ENCODE data around the gene PSMD14.

Gene PSMD14

DNA sequence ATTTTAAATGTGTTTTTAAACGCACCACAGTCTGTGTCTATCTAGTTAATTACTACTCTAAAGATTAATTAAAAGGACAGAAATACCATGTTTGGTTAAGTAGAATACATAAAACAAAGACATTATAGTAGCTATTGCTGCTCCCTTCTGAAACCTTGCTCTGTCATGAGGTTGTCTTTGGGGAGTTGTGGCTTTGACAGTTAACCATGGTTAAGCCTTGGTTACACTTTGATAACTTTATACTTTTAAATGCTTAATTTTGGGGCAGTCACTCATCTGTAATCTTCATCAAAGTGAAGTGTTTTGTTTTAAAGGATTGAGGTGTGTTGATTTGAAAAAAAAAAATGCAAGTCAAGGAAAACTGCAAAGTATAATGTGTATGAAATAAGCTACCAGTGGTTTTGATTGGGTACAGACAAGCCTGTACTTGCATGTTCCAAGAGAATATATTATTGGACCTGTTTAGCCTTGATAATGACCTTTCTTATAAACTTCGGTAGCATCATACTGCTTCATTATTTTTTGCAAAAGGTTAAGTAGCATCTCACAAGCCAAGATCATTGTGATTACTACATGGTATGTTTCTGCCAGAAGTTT is 78.1 kb downstream of the PSMD14 start:
- DNase-seq: no peak

DNA sequence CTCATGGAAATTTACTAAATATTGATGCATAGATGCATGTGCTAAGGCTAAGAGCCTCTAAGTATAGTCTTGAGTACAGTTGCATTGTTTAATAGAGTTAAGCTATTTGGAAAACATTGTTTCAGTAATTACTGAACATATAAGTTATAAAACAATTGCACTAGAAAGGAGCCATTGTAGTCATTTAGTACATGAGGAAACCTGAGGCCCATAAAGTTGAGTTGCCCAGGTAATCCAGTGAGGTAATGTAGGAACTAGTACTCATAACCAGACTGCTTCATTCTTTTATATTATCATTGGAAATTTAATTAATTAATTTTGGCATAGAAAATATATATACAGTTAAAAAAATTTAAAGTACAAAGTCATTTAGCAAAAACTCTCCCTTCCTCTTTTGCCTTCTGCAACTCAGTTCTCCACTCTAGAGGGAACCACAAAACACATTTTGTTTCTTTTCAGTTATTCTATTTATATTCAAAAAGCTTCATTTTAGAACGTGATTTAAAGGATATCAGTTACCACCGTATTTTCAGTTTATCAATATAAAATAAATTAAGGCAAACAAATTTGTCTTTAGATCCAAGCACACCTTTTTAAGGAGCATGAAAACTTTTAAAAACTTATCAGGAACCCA is 80.0 kb downstream of the PSMD14 start:
- DNase-seq: no peak

DNA sequence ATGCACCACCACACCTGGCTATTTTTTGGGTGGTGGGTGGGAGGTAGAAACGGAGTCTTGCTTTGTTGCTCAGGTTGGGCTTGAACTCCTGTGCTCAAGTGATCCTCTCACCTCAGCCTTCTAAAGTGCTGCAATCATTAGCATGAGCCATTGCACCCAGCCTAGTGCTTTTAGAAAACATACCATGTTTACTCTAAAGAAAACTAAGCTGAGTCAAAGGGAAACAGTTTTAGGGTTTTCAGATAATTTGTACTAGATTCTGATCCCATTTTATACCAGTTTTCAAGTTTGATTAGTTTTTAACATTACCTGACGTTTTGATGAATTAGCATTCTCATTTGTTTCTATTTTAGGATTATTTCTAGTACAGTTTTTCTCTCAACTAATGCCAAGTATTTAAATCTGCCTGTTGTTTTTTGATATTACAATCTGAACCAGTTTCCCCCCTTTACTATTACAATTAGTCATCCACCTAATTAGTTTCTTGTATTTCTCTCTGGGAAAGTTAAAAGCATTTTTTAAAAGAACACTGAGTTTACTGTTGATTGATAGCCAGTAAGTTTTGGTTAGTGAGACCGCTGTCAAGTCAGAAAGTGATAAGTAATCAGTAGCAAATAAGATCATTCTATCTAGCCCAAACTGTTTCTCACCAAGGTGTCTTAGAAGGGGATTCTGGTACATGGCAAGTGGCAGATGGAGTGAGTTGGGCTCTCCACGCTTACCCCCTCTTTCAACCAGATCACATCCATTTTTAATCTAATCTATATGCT is 83.7 kb downstream of the PSMD14 start:
- DNase-seq: no peak

DNA sequence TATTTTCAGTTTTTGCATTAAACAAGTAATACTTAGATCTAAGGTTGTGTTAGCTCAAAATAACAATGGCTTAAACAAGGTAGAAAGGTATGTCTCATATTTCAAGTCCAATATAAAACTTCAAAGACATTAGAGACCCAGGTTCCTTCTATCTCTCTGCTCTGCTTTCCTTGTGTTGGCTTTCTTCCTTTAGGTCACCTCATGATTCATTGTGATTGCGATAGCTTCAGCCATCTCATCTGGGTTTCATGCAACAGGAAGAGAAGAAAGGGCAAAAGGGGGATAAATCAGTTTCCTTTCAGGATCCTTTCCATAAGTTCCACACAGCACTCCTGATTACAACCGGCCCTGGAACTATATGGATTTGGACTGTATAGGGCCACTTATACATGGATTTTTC is 91.9 kb downstream of the PSMD14 start:
- no peak for DNase-seq

DNA sequence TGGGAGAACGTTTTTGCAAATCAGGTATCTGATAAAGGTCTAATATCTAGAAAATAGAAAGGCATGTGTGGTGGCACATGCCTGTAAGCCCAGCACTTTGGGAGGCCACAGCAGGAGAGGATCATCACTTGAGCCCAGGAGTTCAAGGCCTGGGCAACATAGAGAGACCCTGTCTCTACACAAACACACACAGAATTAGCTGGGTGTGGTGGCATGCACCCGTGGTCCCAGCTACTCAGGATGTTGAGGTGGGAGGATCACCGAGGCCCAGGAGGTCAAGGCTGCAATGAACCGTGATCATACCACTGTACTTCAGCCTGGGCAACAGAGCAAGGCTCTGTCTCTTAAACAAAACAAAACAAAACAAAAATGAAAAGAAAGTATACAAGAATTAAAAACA is 94.1 kb downstream of the PSMD14 start:
- DNase-seq: no peak

DNA sequence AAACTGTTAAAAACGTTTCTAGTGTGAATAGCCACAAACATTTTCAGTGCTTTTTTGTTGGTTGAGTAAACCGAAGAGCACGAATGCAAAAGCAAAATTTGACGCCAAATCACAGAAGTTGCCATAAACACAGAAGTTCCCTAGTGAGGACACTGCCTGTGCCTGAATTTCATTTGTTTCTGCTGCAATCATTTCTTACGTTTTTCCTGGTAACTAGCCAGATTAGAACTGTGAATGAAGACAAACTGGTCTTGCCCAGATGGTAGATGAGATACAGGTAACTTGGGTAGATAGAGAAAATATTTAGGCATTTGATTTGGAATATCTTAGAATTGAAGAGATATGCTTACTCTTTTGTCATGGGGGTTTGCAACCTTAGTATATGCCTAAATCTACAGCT is 98.1 kb downstream of the PSMD14 start:
- DNase-seq: no peak

DNA sequence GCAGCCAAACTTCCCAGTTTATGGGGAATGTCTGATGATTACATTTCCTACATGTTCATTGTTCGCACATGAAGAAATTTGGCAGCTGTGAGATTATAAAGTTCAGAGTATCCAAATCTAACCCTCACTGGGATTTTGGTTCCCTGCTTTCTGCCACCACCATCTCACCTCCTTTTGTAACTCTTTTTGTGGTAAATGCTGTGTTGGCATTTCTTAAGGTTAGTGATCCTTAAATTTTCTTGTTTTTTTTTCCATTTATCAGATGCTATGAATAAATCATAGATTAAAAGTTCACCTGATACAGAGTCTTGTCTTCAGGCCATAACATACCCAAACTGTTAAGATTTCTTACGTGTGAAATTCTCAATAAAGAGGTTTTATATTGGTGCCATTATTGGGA is 99.4 kb downstream of the PSMD14 start:
- no peak for DNase-seq

DNA sequence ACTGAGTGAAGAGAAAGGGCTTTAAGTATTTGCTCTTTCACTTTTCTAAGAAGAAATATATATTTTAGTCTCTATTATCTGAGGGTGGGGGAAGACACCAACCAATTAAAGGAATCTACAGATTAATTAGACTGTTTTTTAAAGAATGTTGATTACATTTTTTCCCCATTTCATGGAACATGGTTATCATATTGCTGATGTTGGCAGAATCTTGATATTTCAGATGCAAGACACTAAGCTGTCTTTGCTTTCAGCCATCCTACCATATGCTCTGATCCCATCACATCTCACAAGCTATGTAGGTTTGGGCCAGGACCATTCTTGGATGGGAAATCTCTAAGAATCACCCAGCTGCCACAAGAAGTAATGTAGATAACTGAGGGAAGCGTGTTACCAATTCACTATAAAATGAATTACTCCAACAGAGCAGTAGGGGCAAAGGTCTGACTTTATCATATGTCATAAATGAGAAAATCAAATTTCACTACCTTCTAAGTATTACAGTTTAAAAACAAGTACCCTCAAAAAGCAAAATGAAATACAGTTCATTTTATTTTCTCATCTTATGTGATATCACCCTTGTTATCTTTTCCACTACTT is 101.2 kb downstream of the PSMD14 start:
- no peak for DNase-seq

DNA sequence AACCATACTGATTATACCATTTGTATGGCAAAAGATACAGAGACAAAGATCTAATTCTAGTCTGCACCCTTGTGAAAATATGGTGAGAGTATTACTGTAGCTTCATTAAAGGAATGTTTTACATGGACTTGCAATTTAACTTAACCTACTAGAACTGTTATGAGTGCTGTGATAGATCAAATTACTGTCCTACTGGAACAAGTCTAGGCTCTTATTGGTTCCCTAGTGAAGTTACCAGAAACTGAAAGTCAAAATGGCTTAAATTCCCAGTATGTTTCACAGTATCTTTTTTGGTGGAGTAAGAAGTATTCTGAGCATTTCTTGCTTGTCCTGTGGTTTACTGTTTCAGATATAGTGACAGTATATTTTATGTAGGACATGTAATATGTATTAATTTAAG is 104.1 kb downstream of the PSMD14 start:
- DNase-seq: no peak

DNA sequence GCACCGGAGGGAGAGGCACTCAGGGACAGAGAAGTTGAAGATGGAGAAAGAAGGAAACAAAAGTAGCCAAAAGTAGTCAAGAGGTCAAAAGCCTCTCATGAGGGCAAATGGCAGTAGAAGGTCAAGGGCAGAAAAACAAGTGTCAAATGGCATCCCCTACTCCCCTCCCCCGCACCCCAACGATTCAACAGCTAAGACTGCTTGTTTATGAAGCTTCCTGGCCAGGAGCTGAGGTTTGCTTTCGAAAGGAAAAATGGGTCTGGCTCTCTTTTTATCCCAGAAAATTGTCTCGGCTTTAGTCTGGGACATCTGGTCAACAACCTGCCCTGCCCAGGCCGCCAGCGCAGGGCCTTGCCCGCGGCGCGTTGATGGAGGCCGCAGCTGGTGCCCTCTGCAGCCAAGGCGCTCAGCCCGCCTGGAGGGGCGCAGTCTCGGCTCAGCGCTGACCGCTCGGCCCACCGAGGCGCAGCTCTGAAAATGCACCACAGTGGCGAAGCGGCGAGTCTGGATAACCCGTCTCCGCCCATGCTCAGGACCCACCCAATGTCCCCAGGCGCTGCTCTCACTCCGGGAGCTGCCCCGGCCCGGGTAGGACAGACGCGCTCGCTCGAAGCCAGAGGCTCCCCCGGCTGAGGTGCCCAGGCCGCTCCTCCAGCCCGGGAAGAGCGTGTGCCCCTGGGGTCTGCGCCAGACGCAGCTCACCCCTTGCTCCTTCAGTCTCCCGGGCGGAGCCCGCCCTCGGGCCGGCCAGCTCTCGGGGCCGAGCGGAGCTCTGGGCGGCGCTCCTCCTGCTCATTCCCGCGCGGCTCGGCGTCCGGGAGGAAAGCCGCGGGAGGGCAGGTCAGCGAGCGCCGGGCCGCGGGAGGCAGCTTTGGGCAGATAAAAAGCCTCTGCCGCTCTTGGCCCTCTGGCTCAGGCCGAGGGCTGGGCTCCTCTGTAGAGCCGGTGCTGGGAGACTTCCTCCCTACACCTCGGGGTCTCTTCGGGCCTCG is 106.1 kb downstream of the PSMD14 start:
- DNase-seq: no peak

DNA sequence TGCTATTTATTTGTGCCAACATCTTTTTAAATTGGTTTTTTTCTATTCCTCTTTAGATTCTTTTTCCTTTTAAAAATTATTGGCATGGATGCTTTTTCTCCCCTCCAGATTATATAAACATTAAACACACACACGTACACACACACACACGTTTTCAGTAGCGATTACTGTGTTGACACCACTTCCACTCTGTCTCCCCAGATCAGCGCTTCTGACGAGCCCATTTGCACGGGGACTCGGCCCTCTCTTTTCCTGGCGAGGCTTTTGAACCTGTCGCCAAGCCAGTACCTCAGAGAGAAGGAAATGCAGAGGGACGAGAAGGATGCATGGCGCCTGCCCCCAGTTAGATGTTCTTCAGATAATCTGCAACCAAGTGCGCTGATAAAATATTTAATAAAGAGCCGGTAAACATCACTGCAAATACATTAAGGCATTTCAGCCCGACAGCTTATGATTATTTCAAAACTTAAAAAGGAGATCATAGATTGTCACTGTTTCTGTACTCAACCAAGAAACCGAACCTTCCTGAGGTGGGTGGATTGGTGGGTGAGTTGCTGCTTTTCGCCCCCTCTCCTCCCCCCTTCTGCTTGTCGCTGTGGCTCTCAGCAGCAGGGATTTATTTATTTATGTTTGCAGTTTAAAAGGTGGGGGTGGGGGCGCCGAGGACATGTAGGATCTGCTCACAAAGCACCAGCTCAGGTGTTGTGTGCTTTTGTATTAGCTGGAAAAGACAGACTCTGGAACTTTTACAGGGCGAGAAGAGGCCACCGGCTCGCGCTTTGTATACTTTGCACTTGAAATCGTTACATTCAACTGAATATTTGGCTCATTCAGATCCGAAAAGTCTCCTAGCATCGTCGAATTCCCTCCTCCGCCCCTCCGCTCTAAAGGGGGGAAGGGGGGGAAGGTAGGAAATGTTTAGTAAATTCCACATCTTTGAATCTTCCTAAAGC is 107.1 kb downstream of the PSMD14 start:
- no peak for DNase-seq

DNA sequence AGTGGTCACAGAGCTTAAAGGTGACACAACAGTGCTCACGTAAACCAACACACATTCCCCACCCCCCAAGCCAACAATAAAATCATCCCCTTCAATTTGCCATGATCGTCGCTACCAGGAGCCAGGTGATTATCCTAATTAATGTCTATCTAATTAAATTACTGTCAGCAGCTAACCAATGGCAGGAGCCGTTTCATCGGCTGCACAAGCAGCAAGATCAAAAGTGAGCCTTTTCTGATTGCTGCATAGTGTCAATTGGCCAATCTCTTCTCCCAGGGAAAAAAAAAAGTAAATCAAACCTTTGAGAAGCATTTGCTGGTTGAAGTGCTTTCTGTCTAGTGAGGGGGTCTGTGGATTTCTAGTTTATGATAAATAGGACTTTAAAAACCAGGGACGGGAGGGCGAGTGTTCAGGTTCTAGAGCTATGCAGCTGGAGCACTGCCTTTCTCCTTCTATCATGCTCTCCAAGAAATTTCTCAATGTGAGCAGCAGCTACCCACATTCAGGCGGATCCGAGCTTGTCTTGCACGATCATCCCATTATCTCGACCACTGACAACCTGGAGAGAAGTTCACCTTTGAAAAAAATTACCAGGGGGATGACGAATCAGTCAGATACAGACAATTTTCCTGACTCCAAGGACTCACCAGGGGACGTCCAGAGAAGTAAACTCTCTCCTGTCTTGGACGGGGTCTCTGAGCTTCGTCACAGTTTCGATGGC is 107.9 kb downstream of the PSMD14 start, which contains the start of gene TBR1:
Gene TBR1 (plus strand): TSS at position 311 of the 721 bp plus-strand sequence. CDS start 114 bp downstream, at position 425.
- no peak for DNase-seq

DNA sequence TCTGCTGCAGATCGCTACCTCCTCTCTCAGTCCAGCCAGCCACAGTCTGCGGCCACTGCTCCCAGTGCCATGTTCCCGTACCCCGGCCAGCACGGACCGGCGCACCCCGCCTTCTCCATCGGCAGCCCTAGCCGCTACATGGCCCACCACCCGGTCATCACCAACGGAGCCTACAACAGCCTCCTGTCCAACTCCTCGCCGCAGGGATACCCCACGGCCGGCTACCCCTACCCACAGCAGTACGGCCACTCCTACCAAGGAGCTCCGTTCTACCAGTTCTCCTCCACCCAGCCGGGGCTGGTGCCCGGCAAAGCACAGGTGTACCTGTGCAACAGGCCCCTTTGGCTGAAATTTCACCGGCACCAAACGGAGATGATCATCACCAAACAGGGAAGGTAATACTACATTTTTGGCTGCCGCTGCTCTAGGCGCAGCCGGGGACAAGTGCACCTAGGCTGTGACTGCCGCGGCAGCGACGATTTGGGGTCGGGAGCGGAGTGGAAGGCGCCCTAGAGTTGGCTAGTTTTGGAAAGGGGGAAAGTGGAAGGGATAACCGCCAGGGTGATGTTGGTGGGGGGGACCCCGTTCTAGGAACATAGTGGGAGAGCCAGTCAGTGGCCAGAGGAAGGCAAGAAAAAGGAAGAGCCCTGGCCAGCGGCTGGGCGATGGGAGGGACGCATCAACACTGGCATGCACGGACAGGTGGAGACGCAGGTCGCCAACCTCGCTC is 108.6 kb downstream of the PSMD14 start:
- no peak for DNase-seq

DNA sequence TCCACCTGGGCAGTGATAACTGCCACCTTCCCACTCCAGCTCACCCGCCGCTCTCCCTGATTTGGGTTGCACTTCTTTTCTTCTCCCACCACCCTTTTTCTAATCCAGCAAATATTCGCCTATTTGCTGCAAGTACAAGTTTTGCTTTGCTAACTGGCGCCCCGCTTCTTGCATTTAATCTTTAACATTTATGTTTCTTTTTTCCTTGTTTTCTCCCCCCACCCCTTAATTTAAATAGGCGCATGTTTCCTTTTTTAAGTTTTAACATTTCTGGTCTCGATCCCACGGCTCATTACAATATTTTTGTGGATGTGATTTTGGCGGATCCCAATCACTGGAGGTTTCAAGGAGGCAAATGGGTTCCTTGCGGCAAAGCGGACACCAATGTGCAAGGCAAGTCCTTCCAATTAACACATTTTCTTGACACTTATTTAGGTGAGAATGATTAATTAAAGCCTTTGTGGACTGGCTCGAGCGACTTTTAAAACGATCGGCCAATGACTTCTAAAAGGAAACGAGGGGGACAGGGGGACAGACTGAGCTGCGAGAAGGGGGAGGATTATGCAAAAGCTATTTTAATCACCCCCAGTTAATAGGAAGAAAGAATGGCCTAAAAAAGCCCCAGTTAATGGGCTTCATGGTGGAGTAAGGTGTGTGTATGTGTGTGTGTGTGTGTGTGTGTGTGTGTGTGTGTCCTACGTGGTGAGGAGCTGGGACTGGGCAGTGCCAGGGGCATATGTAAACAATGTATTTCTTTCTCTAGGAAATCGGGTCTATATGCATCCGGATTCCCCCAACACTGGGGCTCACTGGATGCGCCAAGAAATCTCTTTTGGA is 109.4 kb downstream of the PSMD14 start:
- no peak for DNase-seq

DNA sequence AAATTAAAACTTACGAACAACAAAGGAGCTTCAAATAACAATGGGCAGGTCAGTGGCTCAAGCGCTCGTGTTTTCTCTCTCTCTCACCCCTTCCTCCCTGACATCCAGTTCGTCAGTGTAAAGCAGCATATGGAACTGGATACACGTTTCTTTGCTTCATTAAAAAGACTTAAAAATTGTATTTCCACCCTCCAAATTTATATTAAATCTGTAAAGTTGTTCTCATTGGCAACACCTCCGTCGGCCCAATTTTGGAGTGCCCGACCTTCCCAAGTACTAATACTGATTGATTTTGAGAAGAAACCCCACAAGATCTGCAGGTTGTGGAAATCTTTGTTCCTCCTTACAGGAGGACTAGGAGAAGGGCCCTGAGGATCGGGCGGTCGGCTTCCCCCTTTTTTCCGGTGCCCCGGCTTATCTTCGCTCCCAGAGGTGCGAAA is 110.1 kb downstream of the PSMD14 start:
- no peak for DNase-seq

DNA sequence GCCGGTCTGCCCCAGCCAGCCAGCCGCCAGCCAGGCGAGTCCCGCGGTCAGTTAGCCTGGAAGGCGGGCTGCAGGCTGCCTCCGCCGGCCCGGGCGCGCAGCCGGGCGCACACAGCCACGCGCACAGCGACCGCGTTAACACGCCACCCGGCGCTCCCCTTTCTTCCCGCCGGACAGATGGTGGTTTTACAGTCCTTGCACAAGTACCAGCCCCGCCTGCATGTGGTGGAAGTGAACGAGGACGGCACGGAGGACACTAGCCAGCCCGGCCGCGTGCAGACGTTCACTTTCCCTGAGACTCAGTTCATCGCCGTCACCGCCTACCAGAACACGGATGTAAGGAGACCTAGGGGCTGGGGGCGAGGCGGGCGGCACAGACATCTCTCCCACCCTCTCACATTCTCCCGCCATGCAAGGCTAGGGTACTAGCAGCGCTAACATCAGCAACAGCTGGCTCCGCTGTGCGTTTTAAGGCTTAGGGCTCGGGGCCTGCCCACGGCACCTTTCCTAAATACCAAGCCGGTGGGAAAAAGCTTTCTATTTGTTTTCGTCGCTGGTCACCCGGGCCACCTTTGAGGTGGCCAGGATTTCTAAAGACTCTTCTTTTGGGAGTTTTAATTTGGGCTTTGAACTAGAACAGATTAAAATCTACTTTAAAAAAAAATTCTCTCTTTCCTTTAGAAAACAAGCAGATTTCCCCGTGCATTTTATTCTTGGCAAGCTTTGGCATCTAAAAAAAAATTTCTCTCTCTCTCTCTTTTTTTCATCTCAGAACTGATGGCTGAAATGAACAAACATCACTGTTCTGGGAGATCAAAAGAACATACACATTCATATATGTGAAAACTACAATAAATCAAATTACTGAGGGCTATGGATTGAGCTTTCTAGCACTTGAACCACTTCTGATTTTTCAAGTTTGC is 110.8 kb downstream of the PSMD14 start:
- DNase-seq: no peak

DNA sequence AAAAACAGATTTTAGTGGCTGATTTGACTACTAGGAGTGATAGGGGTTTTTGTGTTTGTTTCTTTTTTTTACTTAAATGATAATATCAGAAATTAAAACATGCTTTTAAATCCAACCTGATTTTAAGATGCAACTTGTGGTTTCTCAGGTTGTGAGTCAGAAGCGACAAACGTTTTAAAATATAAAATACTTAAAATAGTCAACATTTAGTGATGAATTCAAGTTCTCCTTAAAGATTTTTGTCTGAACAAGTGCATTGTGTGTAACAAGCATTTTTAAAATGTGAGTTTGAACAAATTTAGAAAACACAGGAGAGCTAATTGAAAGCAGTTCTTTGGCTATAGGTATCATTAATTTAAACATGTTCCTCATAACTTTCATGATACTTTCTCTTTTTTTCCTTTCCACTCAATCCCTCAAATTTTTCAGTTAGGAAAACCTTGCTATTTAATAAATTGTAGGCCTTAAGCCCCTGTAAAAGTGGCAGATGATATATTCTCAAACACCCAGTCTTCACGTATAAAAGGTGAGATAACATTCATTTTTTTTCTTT is 111.5 kb downstream of the PSMD14 start:
- no peak for DNase-seq
